CD4-positive, alpha-beta T cell treated with Interleukin-4 for 4 hours (primary cell): Measurements from ENCODE around the gene ATG4B.
A peak's percentile ranks its signal among the peaks of the same experiment; 100 is the strongest.

ENCODE experiments used
- DNase-seq: peaks from one replicate; pipeline ENCODE4 v3.0.0-alpha.2; 2020

ATG4B gene

DNA sequence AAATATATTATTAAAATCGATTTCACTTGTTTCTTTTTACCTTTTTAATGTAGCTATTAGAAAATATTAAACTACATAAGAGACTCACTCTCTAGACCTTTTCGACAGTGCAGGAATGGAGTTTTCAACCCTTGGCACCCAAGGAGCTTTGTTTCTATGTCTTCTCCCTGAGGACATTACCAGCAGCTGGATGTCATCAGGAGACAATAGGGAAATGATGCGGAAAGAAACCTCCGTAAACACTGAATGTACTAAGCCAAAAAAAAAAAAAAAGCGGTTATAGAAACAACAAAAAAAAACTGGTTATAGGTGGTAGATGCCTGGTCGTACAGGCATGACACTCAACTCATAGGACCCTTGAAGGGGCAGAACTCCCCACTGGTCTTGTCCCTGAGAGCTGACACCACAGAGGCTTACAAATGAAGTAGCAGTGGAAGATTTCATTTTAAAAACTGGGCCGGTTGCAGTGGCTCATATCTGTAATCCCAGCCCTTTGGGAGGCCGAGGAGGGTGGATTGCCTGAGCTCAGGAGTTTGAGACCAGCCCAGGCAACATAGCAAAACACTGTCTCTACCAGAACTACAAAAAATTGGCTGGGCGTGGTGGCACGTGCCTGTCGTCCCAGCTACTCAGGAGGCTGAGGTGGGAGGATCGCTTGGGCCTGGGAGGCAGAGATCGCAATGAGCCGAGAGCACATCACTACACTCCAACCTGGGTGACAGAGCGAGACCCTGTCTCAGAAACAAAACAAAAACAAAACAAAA, 24.3 kb upstream of the ATG4B start:
- DNase-seq: no peak

DNA sequence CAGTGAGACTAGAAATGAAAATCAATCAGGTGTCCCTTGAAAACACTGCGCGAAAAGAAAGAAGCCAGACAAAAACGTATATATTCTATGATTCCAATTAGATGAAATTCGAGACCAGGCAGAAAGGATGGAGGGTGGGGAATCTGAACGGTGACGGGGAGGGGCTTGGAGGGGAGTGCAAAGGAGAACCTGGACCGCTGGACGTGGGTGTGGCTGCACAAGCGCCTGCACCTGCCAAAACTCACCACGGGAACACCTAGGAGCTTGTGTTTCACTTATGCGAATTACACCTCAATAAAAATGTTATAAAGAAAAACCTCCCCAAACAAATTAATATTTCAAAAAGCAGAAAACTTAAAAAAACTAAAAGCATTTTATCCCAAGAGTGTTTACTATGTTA, 22.5 kb upstream of the ATG4B start:
- no peak for DNase-seq

DNA sequence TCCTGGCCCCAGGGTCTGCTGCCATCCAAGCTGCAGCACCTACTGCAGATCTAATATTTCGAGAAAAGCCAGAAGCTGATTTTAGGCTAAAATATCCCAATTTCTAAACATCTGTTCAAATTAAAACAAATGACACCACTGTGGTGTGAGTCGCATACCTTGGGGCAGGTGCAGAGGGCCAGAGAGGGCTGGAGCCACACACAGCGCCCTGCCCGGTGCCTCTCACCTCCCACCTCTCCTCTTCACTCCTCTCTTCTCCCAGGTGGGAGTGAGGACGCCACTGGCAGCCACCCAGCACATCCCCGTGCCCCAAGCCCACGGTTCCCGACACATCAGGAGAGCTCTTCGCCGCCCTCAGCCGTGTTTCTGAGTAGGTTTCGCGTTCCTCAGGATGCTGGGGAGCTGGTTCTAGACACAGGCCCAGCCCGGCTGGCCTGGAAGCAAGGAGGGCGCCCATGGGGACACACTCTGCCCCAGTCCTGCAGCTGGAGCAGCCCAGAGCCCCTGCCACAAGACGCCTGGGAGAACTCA, 21.9 kb upstream of the ATG4B start:
- no peak for DNase-seq

DNA sequence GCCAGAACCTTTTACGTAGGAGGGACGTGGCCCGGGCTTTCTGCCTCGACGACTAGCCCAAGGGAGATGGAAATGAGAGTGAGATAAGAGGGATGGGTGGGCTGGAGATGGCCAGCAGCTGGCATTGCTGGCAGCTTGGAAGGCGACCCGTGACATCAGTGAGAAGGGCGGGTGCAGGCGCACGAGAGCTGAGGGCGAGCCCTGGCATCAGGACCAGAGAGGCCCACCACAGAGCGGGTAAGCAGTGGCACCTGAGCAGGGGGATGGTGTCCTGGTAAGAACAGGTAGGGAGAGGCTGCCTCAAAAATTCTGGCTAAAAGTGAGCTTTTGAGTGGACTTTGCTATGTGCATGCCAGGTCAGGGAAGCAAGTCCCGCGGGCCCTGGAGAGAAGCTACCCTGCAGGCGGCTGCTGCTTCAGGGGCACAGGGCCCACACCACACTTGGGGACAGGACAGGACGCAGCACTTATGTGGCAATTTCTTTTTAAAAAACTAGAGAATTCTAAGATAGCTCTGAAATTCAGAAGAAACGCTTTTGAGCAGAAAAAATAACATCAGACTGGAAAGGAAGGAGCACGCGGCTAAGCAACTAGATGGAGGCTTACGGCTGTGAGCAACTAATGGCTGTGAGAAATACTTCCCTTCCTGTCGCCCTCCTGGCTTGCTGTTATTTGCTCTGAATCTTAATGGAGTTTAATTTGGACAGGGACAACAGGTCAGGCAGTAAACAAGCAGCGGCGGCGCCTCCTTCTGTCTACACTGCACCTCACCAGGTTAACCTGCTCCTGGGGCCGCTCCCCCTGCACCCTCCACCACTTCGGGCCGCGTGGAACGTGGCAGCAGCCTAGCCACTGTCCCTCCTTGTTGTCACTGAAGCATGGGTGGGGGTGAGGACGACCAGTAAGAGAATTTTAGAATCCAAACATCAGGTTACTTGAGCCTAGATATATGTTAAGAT, 21.0 kb upstream of the ATG4B start:
- no peak for DNase-seq

DNA sequence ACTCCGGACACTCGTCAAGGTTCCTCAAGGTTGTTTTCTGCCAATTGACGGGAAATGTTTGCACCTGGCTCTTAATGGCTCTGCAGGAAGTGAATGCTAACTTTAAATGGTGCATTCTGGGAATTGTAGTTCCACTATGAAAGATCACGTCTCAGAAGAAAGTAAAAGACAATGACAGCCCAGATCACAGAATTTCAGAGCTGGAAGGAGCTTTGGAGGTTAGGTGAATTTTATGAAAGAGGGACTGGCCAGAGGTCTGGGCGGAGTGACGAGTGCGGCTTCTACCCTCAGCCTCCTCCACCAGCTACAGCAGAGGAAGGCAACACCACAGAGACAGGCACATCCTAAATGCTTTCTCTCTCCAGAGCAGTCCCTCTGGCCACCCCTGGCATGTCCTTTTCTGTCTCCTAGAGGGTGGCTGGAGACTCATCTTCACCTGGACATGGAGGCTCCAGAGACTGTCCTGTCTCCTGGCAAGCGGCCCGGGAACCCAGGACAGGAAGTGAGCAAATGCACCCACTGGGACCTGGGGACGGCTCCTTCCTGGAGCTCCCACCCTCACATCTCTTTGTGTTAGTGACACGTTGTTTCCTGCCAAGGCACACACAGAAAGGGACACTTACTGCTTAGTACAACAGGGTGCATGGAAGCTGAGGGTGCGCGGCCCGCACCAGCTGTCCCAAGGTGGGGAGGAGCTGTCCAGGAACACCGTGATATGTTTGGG, 19.9 kb upstream of the ATG4B start:
- DNase-seq: peak; percentile 64

DNA sequence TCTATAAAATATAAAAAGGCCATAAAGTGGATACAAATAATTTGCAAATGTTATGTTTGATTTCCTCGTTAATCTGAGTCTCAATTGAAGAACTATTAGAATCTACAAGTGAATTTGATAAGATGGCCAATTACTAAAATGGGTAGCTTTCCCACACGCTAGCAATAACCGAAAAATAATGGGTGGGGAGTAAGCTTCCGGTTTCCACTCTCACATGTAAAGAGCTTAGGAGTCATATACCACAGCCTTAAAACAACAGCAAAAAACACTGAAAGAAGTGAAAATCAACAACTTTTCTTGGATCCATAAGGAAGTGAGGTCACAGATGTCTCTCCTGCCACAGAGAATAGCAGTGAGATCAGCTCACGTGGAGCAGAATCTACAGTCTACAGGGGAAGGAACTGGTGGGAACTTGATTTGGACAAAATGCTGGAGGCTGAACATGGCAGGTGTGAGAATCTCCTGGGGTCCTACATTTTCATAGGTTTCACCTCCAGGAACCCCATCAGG, 19.1 kb upstream of the ATG4B start:
- no peak for DNase-seq

DNA sequence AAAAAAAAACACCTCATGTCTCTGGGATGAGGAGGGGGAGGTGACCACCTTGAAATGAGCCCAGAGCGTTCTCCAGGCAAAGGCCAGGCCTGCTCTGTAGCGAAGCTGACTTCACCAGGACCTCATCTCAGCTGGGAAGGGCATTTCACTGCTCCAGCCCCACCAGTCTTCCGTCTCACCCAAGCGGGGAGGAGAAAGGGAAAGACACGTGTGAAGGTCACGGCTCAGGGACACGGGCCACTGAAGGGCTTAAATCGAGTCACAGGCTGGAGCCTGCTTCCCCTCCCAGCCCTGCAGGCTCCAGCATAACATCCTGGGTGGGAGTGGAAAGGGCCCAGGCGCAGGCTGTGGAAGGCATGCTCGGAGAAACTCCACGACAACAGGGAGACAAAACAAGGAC, 18.7 kb upstream of the ATG4B start:
- DNase-seq: no peak

DNA sequence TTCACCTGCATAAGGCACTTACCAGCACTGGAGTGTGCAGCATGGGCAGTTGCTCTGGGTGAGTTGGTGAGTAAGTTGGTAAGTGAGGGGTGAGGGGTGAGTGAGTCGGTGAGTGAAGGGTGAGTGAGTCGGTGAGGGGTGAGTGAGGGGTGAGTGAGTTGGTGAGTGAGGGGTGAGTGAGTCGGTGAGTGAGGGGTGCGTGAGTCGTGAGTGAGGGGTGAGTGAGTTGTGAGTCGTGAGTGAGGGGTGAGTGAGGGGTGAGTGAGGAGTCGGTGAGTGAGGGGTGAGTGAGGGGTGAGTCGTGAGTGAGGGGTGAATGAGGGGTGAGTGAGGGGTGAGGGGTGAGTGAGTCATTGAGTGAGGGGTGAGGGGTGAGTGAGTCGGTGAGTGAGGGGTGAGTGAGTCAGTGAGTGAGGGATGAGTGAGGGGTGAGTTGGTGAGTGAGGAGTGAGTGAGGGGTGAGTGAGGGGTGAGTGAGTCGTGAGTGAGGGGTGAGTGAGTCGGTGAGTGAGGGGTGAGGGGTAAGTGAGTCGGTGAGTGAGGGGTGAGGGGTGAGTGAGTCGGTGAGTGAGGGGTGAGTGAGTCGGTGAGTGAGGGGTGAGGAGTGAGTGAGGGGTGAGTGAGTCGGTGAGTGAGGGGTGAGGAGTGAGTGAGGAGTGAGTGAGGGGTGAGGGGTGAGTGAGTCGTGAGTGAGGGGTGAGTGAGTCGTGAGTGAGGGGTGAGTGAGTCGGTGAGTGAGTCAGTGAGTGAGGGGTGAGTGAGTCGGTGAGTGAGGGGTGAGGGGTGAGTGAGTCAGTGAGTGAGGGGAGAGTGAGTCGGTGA, 17.7 kb upstream of the ATG4B start:
- no peak for DNase-seq

DNA sequence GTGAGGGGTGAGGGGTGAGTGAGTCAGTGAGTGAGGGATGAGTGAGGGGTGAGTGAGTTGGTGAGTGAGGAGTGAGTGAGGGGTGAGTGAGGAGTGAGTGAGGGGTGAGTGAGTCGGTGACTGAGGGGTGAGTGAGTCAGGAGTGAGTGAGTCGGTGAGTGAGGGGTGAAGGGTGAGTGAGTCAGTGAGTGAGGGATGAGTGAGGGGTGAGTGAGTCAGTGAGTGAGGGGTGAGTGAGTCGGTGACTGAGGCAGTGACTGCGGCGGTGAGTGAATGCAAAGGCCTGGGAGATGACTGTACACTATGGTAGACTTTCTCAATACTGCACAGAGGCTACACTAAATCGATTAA, 17.1 kb upstream of the ATG4B start:
- DNase-seq: peak; percentile 52

DNA sequence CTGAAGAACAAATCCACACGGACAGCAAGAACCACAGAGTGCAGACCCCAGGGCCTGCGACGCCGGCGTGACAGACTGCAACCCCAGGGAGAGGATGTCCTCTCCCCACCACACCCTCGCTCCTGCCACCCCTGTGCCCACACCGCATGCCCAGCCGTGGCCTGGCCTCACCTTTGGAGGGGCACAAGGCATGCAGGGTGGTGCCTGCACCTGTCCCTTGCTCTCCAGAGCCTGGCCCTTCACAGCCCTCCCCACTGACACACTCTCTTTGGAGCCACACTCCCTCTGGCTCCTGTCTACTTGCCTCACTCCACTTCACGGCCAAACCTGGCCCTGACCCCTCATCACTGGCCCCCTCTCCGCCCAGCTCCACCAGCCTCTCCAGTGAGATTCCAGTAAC, 9.8 kb upstream of the ATG4B start:
- DNase-seq: no peak

DNA sequence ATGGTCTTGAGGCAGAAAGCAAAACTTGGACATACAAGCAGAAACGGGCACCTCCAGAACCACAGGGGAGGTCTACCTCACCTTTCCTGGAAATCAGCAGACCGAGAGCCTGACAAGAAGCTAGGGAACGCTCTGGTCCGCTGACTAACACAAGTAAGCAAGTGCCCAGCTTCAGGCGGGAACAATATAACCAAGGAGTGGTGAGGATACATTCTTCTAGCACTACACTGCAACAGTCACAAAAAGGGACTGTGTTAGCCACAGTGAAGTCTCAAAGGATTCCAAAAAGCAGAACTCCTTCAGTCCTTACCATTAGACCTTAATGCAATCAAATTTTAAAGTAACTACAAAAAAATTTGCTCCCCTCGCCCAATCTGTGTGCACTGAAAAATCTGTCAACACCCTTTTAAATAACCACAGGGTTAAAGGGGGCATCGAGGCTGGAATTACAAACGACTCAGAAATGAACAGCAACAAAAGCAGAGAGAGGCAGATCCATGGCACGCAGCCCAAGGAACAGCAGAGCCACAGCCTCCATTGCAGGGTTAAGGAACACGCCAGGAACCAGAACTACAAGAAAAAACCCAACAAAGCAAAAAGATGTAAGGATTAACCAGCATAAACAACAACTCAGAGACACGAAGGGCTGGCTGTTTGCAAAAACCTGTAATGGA, 7.6 kb upstream of the ATG4B start:
- no peak for DNase-seq

DNA sequence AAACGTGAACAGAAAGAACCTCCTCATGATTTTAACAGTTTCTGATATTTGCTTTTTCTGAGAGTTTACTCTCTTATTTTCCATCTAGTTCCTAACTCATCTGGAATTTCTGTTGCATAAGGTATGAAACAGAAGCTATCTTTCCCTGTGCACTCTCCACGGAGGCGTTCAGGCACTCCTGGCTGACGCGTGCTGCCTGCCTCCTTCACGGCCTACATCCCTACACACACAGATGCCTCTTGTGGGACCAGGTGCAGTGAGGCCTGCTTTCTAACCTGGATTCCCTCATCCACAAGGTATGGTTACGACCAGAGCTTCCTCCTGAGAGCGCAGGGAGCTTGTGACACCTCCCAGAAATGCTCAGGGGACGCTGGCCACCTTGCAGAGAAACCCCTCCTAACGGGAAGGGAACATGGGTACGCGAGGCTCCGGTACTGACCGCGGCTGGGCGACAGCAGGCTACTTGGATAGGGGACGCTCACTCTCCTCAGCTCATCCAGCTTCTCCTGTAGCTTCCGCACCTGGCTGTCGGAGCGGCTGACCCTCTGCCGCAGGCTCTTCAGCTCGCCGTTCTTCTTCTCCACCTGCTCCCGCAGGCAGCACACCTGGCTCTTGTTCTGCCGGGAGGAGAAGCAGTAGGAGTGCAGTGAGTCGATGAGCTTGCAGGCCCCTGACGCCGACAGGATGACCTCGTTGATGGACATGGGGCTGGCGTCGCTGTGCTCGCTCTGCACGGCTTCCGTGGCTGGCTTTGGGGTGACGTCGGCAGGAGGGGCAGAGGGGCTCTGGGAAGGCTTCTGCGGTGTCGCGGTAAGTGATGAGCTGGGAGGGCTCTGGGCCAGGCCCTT, 4.8 kb upstream of the ATG4B start:
- no peak for DNase-seq

DNA sequence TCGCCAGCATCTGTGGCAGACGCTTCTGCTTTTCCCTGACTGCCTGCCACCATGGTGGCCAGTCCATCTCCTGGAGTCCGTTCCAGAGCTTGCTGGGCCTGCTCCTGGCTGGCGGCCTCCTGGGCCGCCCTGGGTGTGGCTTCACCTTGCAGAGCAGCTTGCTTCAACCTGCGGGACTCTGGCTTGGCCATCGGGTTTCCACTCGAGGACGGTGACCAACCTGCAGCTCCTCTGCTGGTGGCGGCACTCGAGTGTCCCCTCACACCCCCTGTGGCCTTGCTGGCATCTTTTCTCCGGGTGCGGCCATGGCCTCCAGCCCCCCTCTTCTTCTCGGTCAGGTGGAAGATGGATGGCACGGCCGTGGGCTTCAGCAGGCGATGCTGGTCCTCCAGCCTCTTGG, 3.9 kb upstream of the ATG4B start:
- no peak for DNase-seq

DNA sequence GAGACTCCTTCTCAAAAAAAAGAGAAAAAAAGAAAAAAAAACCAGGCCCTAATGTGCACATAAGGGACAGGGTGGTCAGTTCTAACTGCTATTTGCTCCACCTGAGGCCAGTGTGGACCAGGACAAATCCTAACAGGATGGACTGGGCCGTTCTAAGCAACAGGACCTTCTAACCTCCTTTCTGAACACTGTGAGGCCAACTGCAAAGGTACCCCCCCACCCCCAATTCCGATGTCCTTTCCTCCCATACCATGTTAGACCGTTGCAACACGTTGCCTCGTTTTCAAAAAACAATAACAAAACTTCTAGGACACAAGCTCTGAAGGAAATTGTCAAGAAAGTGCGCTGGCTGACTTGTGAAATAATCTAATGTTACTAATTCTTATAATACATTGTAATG, 1.7 kb upstream of the ATG4B start:
- no peak for DNase-seq

DNA sequence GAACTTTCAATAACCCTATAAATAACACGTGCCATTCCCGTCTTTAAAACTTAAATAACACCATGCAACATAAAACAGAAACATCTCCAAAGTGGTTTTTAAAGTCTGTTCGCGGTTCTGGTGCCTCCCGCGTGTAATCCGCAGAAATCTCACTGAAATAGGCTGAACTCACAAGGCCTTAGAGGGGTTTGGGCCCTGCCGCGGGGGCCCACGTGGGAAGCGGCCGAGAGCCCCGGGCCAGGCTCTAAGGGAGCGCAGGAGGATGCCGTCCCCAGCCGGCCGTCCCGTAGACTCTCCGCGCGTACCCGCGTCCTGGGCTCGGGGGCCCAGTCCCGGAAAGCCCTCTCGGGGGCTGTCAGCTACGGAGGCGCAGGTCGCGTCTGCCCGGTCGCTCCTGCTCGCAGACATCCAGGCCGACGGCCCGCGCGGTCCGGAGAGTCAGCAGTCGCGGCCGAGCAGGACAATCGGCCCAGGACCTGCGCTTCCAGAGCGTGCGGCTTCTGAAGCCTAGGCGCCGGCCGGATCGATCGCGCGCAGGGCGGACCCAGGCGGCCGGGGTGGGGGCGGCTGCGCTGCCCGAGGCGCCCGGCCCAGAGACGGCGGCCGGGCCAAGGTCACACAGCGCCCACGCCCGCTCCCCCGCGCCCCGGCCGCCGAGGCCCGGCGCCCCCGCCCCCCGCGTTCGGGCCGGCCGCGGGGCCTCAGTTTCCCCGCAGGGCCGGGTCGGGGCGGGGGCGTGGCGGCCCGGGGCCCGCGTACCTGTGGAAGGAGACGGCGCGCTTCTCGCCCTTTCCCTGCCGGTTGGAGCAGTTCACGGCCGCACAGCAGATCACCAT, 1.1 kb upstream of the ATG4B start:
- no peak for DNase-seq

DNA sequence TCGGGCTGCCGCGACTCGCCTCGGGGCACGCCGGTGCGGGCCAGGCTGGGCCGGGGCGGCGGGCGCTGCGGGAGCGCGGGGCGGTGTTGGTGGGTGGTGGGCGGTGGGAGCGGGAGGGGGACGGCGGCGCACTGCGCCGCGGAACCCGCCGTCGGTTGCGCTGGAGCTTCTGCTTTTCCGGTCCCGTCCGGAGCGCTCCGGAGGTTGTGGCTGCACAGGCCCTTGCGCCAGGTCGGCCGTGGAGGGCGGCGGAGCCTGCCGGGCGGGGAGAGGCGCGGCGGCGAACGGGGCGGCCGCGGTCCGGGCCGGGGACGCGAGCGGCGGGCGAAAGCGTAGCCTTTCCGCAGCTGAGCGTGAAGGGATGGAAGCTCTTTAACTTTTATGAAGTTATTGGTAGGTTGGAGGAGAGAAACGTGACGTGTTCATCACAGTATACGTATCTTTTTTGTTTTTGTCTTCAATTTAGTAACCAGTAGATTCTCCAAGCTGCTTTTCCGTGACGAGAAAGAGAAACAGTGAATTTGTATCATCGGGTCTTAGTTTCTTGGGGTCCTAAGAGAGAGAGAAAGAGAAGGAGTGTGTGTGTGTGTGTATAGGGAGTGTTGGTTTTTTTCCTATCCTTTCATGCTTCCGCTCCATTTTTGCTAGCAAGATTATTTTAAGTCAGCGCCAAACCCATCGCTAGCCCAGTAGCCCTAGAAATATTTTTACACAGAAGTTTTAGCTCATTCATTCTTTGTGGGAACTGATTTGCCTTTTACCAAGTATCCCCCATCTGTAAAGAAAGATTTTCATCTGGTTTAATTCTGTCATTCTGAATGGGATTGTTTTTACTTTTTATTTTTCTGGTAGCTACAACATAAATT, 535 bp downstream of the ATG4B start:
- no peak for DNase-seq

DNA sequence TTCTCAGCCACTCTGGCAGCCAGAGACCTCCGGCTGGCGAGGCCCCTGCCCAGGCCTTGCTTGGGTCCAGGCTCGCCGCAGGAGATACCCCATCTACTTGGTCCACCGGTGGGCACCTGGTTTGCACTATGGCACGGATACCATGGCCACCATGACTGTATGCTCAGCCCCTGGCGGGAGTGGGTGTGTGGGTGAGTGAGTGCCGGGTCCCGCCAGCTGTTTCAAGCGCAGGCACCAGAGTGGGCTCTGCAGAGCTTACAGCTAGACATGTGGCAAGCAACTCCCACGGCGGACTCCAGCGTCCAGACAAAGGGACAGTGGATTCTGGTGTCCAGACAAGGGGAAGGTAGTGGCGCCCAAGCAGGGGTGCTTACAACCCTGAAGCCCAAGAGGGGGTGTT, 1.4 kb downstream of the ATG4B start:
- no peak for DNase-seq

DNA sequence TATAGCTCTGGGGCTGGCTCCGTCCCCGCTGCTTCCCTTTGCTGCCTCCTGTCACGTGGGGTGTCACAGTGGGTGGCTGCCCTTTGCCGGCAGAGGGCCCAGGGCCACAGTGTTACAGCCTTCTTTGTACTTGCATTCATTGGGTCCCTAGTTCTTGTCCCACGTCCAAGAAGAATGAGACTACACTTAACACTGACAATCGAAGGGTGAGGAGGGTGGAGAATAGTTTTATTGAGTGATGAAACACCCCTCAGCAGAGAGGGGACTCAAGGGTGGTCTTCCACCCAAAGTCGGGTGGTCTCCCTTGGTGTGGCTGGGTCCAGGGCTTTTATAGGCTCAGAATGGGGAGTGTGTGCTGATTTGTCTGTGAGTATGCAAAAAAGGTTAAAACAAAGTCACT, 1.9 kb downstream of the ATG4B start:
- no peak for DNase-seq
